RWPE2 (cell line): ENCODE data around the gene DELE1.

Experiments used
- ATAC-seq: fragments of 200-7000 bp; cut with Tn5 transposase; 3 replicates; pipeline ENCODE4 v1.9.1; 2021; ENCODE audit warnings: low read depth
- DNase-seq: peaks from one replicate; pipeline ENCODE4 v3.0.0-alpha.2; 2020; ENCODE audit warnings: low spot score
- H3K27ac ChIP-seq: fragments of 450-650 bp; 2 replicates; pipeline ENCODE4 v1.5.1; 2017; ENCODE audit warnings: mild to moderate bottlenecking; ENCODE audit not compliant: poor library complexity, severe bottlenecking
- H3K27me3 ChIP-seq: fragments of 250-450 bp; sonication (Bioruptor Pico); 2 replicates; pipeline ENCODE4 v1.5.1; 2021; ENCODE audit warnings: mild to moderate bottlenecking, moderate library complexity; ENCODE audit not compliant: insufficient read depth, poor library complexity, severe bottlenecking
- H3K36me3 ChIP-seq: fragments of 250-450 bp; sonication (Bioruptor Pico); 2 replicates; pipeline ENCODE4 v1.5.1; 2020; ENCODE audit warnings: low read depth, mild to moderate bottlenecking, moderate library complexity
- H3K4me1 ChIP-seq: fragments of 250-450 bp; sonication (Bioruptor Pico); 2 replicates; pipeline ENCODE4 v1.5.1; 2021; ENCODE audit warnings: mild to moderate bottlenecking, moderate library complexity; ENCODE audit not compliant: insufficient read depth, poor library complexity, severe bottlenecking
- H3K4me3 ChIP-seq: fragments of 250-450 bp; sonication (Bioruptor Pico); 2 replicates; pipeline ENCODE4 v1.5.1; 2021; ENCODE audit warnings: mild to moderate bottlenecking, moderate library complexity; ENCODE audit not compliant: severe bottlenecking
- H3K9me3 ChIP-seq: fragments of 250-450 bp; sonication (Bioruptor Pico); 2 replicates; pipeline ENCODE4 v1.5.1; 2021; ENCODE audit warnings: mild to moderate bottlenecking, moderate library complexity; ENCODE audit not compliant: severe bottlenecking
- CTCF ChIP-seq: fragments of 450-650 bp; IDR thresholded peaks from one replicate; pipeline ENCODE4 v1.5.1; 2017; ENCODE audit warnings: mild to moderate bottlenecking, moderate library complexity; ENCODE audit not compliant: poor library complexity, severe bottlenecking

DELE1 gene

GRCh38 chr5:141960449-141961323, 37.0 kb downstream of the DELE1 start:
- TF ChIP-seq CTCF: peak; percentile 96
- Histone ChIP-seq H3K9me3 (no peaks in the 10 kb centered on the region), H3K27me3 (no peaks in the 10 kb centered on the region), H3K27ac (no peak overlapping the region), H3K4me3 (no peak overlapping the region), H3K4me1 (no peaks in the 10 kb centered on the region), H3K36me3 (no peaks in the 10 kb centered on the region)
- DNase-seq: no peak
- peak; percentile 90 for ATAC-seq

- no peak for DNase-seq
- no peaks in the 10 kb centered on the region for H3K36me3 ChIP-seq
- no peak for ATAC-seq
- no peak for TF ChIP-seq CTCF
- H3K27me3 ChIP-seq: no peaks in the 10 kb centered on the region
- H3K27ac ChIP-seq: no peak overlapping the region
- H3K4me1 ChIP-seq: no peaks in the 10 kb centered on the region
- no peak overlapping the region for H3K4me3 ChIP-seq
- H3K9me3 ChIP-seq: no peaks in the 10 kb centered on the region
These were observed 37.8 kb downstream of the DELE1 start for GRCh38 chr5:141961466-141961865.

GRCh38 chr5:141963701-141964100, 40.0 kb downstream of the DELE1 start:
- H3K4me3 ChIP-seq: no peak overlapping the region
- no peaks in the 10 kb centered on the region for H3K4me1 ChIP-seq
- ATAC-seq (no peak), DNase-seq (no peak)
- no peak overlapping the region for H3K27ac ChIP-seq
- no peak for TF ChIP-seq CTCF
- no peaks in the 10 kb centered on the region for H3K27me3 ChIP-seq
- H3K9me3 ChIP-seq: no peaks in the 10 kb centered on the region
- H3K36me3 ChIP-seq: no peaks in the 10 kb centered on the region

- no peak for TF ChIP-seq CTCF
- no peak for ATAC-seq
- Histone ChIP-seq H3K27me3 (no peaks in the 10 kb centered on the region), H3K4me3 (no peak overlapping the region), H3K4me1 (peaks cover 4% of the 10 kb centered on the region), H3K27ac (no peak overlapping the region), H3K36me3 (no peaks in the 10 kb centered on the region), H3K9me3 (no peaks in the 10 kb centered on the region)
- no peak for DNase-seq
These were observed 41.4 kb downstream of the DELE1 start for GRCh38 chr5:141965071-141965470.
